Neural cell (in vitro differentiated cells): Measurements from ENCODE around the gene ZBTB2.

Source experiments
- CTCF ChIP-seq: fragments of 450-650 bp; IDR thresholded peaks from 2 replicates; pipeline ENCODE4 v1.5.1; 2014; ENCODE audit warnings: antibody characterized with exemption, mild to moderate bottlenecking, moderate library complexity; ENCODE audit not compliant: poor library complexity, severe bottlenecking
- EP300 ChIP-seq: fragments of 450-650 bp; conservative IDR thresholded peaks from 2 replicates; pipeline ENCODE4 v1.6.1; 2014; ENCODE audit warnings: antibody characterized with exemption, mild to moderate bottlenecking, moderate library complexity; ENCODE audit not compliant: poor library complexity, severe bottlenecking
- EZH2 ChIP-seq: fragments of 200-600, 300-800 bp; shearing (Covaris generic), sonication (generic); IDR thresholded peaks from 2 replicates; pipeline ENCODE4 v1.6.1; 2014; ENCODE audit warnings: antibody characterized with exemption, low read length, borderline replicate concordance, mild to moderate bottlenecking; ENCODE audit not compliant: insufficient read depth, poor library complexity, severe bottlenecking
- MXI1 ChIP-seq: fragments of 450-650 bp; conservative IDR thresholded peaks from 2 replicates; pipeline ENCODE4 v1.6.1; 2014; ENCODE audit warnings: antibody characterized with exemption, mild to moderate bottlenecking; ENCODE audit not compliant: poor library complexity, severe bottlenecking
- POLR2AphosphoS5 ChIP-seq: IDR thresholded peaks from 2 replicates; pipeline ENCODE4 v1.6.1; 2012
- RAD21 ChIP-seq: fragments of 450-650 bp; conservative IDR thresholded peaks from 2 replicates; pipeline ENCODE4 v1.6.1; 2014; ENCODE audit warnings: antibody characterized with exemption, mild to moderate bottlenecking, moderate library complexity
- REST ChIP-seq: IDR thresholded peaks from 2 replicates; pipeline ENCODE4 v1.6.1; 2012; ENCODE audit warnings: borderline replicate concordance
- TAF1 ChIP-seq: IDR thresholded peaks from 2 replicates; pipeline ENCODE4 v1.6.1; 2012; ENCODE audit warnings: low read depth

- TF ChIP-seq CTCF (no peak), RAD21 (no peak), POLR2AphosphoS5 (no peak), TAF1 (no peak), EP300 (no peak), MXI1 (no peak), REST (no peak), EZH2 (no peak)
Observed at GRCh38 chr6:151353795-151354194, 37.6 kb downstream of the ZBTB2 start.
